Uterus (tissue), 4 donors: ENCODE measurements around the gene DDX4. TPM values are rescaled to one million over a fixed set of nuclear protein-coding genes. Genes with fewer than 3 reads are reported as not detected.
"Not testable (repeated sequence)": the region's sequence is repeated elsewhere in the genome, so short reads cannot be mapped to it uniquely, and the experiment has no call there.

Experiments
- DNase-seq, 2 donors: peaks; one replicate each; pipeline ENCODE4 v3.0.0-alpha.2; 2019 to 2020
- H3K27ac ChIP-seq, 2 donors: fragments of 200-600 bp; sonication (generic); 1 replicate in 1 of 2; 2 replicates in 1 of 2; pipeline ENCODE4 v1.5.1; 2016 to 2018
- H3K27me3 ChIP-seq, 2 donors: fragments of 200-600 bp; sonication (generic); one replicate each; pipeline ENCODE4 v1.5.1; 2018 to 2019; ENCODE audit warnings: control low read depth in 1 of 2
- H3K36me3 ChIP-seq, 2 donors: fragments of 200-600 bp; sonication (generic); one replicate each; pipeline ENCODE4 v1.5.1; 2019; ENCODE audit warnings: control low read depth in 1 of 2
- H3K4me1 ChIP-seq, 2 donors: fragments of 200-600 bp; sonication (generic); one replicate each; pipeline ENCODE4 v1.5.1; 2018 to 2019; ENCODE audit warnings: control low read depth in 1 of 2
- H3K4me3 ChIP-seq, 2 donors: fragments of 200-600 bp; sonication (generic); 1 replicate in 1 of 2; 2 replicates in 1 of 2; pipeline ENCODE4 v1.5.1; 2018 to 2019; ENCODE audit warnings: mild to moderate bottlenecking in 1 of 2
- H3K9me3 ChIP-seq, 2 donors: fragments of 200-600 bp; sonication (generic); one replicate each; pipeline ENCODE4 v1.5.1; 2019; ENCODE audit warnings: control low read depth in 1 of 2
- CTCF ChIP-seq, 4 experiments: fragments of 200-600 bp in 2 of 4; fragments of 450-650 bp in 2 of 4; sonication (generic) in 2 of 4; IDR thresholded peaks; one replicate each; pipeline ENCODE4 v1.5.1; 2016 to 2019; ENCODE audit warnings: antibody characterized with exemption in 4 of 4, mild to moderate bottlenecking in 2 of 4, moderate library complexity in 1 of 4
- POLR2A ChIP-seq, 2 donors: fragments of 450-650 bp; IDR thresholded peaks; one replicate each; pipeline ENCODE4 v1.6.1; 2016; ENCODE audit warnings: antibody characterized with exemption in 2 of 2, mild to moderate bottlenecking in 1 of 2, moderate library complexity in 1 of 2
- intact Hi-C: fragments of 100-400 bp; cut with DNase I; formaldehyde crosslinking; loops from one replicate; pipeline ENCODE4 v1.15.1; 2023; ENCODE audit warnings: low total_unique reads
- total RNA-seq, 4 donors: library from RNA; depleted of rRNA in 3 of 4; stranded (reverse); fragments of >200 nt in 3 of 4; gene quantifications; one replicate each; pipeline versions ENCODE4 v1.1.0 to v1.2.4, GENCODE V29; 2014 to 2023
- donor health status: DM: yes; HTN: yes; CAD: no.

Gene DDX4
- total RNA-seq, 4 donors from 2014 or later: 0.48 TPM; not detected in 3

- H3K27me3 ChIP-seq: no peaks in the 10 kb centered on the region
- no peak for TF ChIP-seq POLR2A (IDR thresholded peaks at IDR 0.05)
- TF ChIP-seq CTCF (IDR thresholded peaks at IDR 0.05): no peak
- DNase-seq: no peak
- peaks cover 0 to 4% of the 10 kb centered on the region in 2 donors for H3K4me1 ChIP-seq
- no peak overlapping the region for H3K4me3 ChIP-seq
- intact Hi-C loops: no loop called here
- H3K27ac ChIP-seq: no peak overlapping the region
- H3K36me3 ChIP-seq: no peaks in the 10 kb centered on the region
- no peaks in the 10 kb centered on the region for H3K9me3 ChIP-seq
Measured at GRCh38 chr5:55714749-55715148, 23.1 kb upstream of the DDX4 start.

- Histone ChIP-seq H3K27me3 (no peaks in the 10 kb centered on the region), H3K36me3 (no peaks in the 10 kb centered on the region), H3K27ac (no peak overlapping the region), H3K9me3 (no peaks in the 10 kb centered on the region), H3K4me1 (peaks cover 0 to 4% of the 10 kb centered on the region in 2 donors), H3K4me3 (no peak overlapping the region)
- no peak for DNase-seq
- intact Hi-C loops: no loop called here
- TF ChIP-seq POLR2A (IDR thresholded peaks at IDR 0.05) (no peak), CTCF (IDR thresholded peaks at IDR 0.05) (no peak)
Measured at GRCh38 chr5:55715519-55716078, 22.3 kb upstream of the DDX4 start.

GRCh38 chr5:55719026-55719425, 18.8 kb upstream of the DDX4 start:
- H3K9me3 ChIP-seq, H3K4me3 ChIP-seq, H3K4me1 ChIP-seq, intact Hi-C loops, DNase-seq, H3K27ac ChIP-seq, H3K27me3 ChIP-seq, H3K36me3 ChIP-seq: not testable (repeated sequence)

GRCh38 chr5:55720188-55720703, 17.6 kb upstream of the DDX4 start:
- no peak for DNase-seq
- Histone ChIP-seq H3K27ac (no peak overlapping the region), H3K4me1 (no peaks in the 10 kb centered on the region), H3K36me3 (no peaks in the 10 kb centered on the region), H3K9me3 (no peaks in the 10 kb centered on the region), H3K27me3 (no peaks in the 10 kb centered on the region), H3K4me3 (no peak overlapping the region)
- TF ChIP-seq CTCF (IDR thresholded peaks at IDR 0.05): no peak
- no peak for TF ChIP-seq POLR2A (IDR thresholded peaks at IDR 0.05)
- intact Hi-C loops: loop anchor here (10.0 kb wide), 1 partner anchor 1035 kb away; no protein-coding TSS in a partner anchor

- Histone ChIP-seq H3K27me3 (no peaks in the 10 kb centered on the region), H3K27ac (no peak overlapping the region)
- intact Hi-C loops: loop anchor here (10.0 kb wide), 1 partner anchor 1031 kb away; no protein-coding TSS in a partner anchor
Measured at GRCh38 chr5:55724281-55724680, 13.6 kb upstream of the DDX4 start.

More at GRCh38 chr5:55724281-55724680, 13.6 kb upstream of the DDX4 start:
- Histone ChIP-seq H3K9me3 (no peaks in the 10 kb centered on the region), H3K4me3 (no peak overlapping the region), H3K4me1 (no peaks in the 10 kb centered on the region), H3K36me3 (no peaks in the 10 kb centered on the region)
- DNase-seq: no peak
- TF ChIP-seq CTCF (IDR thresholded peaks at IDR 0.05) (no peak), POLR2A (IDR thresholded peaks at IDR 0.05) (no peak)
